A172 (cell line): ENCODE results near the gene ABHD17A. TPM values are rescaled to one million over a fixed set of nuclear protein-coding genes. Genes with fewer than 3 reads are reported as not detected.

Experiments
- DNase-seq: peaks from one replicate; pipeline ENCODE4 v3.0.0-alpha.2; 2015; ENCODE audit warnings: low spot score
- total RNA-seq: library from RNA; depleted of rRNA; stranded (reverse); fragments of >200 nt; shearing (Covaris generic); gene quantifications from 2 replicates; pipeline ENCODE4 v1.2.3, GENCODE V29; 2014

Gene ABHD17A
- total RNA-seq, 1 experiment from 2014 or later: 72.6 TPM

GRCh38 chr19:1864480-1865171 is 20.7 kb downstream of the ABHD17A start:
- DNase-seq: peak; percentile 50

DNA sequence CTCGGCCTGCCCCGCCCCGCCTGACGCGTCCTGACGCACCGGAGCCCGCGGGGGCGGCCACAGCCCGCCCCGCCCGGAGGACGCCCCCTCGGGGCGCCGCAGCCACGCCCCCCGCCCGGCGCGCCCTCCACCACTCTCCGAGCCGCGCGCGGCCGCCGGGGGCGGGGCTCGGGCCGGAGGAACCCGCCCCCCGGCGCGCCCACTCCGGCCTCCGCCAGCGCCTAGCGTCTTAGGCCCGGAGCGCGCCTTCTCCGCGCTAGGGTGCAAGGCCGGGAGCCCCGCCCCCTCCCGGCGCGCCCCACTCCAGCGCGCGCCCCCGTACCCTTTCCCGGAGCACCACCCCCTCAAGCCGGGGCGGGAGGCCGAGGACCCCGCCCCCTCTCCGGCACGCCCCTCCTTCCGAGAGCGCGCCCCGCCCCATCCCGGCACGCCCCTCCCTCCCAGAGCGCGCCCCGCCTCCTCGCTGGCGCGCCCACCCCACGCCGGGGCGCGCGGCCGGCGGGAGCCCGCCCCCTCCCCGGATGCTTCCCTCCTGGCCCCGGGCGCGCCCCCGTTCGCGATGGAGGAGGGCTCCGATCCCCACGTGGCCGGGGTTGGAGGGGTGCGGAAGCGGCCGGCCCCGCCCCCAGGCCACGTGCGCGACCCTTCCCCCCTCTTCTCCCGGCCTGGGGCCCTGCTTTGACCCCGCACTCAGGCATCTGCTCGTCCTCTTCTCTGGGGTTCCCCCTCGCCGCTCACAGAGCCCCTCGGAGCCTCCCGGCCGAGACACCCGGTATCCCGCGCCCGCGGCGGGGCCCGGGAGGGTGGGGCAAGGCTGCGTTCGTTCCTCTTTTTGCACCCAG is 21.4 kb downstream of the ABHD17A start:
- DNase-seq: peak; percentile 82

DNA sequence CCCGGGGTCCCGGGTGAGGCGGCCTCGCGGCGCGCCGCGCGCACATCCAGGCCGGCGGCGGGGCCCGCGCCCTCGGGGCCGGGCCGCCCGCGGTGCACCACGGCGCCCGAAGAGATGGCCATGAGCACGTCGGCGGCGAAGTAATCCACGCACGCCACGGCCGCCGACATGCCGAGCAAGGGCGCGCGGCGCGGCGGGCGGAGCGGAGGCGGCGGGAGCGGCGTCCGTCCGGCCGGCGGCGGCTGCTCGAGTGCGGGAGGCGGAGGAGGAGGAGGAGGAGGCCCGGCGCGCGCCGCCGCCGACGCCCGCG is 22.0 kb downstream of the ABHD17A start, which contains the start of gene KLF16:
Gene KLF16, minus strand, starts transcription at position 252 of the 310 bp plus-strand sequence. Its CDS starts 82 bp downstream, at position 170.
- no peak for DNase-seq

GRCh38 chr19:1862424-1863327 is 22.6 kb downstream of the ABHD17A start:
- DNase-seq: no peak

GRCh38 chr19:1862068-1862423 is 23.2 kb downstream of the ABHD17A start:
- no peak for DNase-seq

DNA sequence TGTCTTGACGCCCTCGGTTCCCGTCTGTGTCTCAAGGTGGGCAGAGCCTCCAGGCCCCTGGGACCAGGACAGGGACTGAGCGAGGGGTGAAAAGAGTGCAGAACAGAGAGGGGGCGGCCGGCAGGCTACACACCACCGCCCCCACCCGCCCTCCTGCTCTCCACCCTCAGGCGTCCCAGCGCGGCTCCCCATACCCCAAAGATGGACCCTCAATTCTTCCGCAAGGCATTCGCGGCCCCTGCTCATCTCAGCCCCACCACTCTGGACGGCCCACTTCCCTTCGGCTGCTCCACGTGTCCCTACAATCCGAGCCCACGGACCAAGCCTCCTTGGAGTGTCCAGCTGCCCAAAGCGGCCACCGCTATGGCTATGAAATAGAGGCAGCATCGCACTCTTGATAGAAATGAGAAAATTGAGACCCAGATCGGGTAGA is 23.7 kb downstream of the ABHD17A start:
- no peak for DNase-seq

- no peak for DNase-seq
Observed at GRCh38 chr19:1860821-1861598, 24.3 kb downstream of the ABHD17A start.

- no peak for DNase-seq
Observed at GRCh38 chr19:1860042-1860775, 25.1 kb downstream of the ABHD17A start.

DNA sequence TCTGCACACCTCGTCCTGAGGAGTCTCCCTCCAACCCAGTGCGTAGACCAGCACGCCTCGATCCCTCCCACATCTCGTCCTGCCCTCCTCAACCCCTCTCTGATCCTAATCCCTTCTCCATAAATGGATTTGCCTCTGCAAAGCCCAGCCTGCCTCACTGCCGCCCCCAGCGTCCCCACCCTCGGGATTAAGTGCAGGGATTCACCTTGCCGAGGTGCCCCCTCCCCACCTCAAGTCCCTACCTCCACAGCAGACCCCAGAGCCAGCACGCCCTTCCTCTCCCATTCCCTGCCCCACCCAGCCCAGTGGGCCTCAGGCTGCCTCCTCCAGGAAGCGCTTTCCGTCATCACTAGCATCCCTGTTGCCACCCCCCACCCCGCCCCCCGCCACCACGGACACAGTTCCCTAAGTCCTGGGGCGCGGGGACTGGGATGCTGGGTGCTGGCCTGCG is 25.9 kb downstream of the ABHD17A start:
- no peak for DNase-seq

- no peak for DNase-seq
Observed at GRCh38 chr19:1858412-1859081, 26.7 kb downstream of the ABHD17A start.

DNA sequence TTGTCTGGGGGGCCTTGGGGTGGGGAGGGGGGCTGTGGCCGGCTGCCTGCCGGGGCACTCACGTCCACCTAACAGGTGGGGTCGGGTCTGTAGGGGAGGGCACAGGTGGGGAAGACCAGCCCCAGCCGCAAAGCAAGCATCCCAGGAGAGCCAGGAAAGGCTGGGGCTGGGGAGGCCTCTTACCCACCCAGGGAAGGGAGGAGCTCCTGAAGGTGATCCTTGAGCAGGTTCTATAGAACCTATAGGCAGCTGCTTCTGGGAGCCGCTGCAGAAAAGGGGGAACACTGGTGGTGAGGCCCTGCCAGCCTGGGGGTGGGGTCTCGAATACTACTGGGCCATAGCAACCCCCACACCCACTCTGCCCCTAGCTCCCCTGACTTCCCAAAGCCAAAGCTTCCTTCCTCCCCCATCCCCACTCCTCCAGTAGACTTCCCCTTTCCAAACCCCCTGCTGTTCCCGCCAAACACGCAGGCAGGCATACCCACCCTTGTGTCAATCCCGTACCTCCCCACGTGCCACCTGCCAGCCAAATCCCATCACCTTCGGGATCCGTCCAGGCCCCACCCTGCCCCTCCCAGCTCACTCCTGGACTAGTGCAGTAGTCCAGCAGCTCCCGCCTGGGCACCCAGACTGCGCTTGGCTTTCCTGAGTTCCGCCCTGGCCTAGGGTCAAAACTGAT is 27.5 kb downstream of the ABHD17A start:
- DNase-seq: no peak

GRCh38 chr19:1856698-1857603 is 28.3 kb downstream of the ABHD17A start:
- DNase-seq: peak; percentile 75

- no peak for DNase-seq
Observed at GRCh38 chr19:1856345-1856697, 29.0 kb downstream of the ABHD17A start.

DNA sequence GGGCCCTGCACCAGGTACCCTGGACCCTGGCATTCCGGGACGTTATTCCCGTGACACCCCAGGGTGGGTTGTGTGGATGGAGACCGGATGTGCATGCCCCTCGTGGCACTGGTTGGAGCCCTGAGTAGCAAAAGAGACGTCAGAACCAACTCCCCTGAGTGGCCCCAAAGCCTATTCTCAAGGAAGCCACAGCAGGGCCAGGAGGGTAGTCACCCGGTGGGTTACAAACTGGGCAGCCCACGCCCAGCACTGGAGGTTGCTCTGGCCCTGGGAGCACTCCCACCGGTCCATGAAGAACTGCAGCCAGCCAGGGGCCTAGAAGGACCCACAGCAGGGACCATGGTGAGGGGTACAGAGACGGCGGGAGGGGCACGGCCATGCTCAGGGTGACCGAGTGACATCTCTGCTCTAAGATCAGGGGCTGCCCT is 29.5 kb downstream of the ABHD17A start:
- no peak for DNase-seq

DNA sequence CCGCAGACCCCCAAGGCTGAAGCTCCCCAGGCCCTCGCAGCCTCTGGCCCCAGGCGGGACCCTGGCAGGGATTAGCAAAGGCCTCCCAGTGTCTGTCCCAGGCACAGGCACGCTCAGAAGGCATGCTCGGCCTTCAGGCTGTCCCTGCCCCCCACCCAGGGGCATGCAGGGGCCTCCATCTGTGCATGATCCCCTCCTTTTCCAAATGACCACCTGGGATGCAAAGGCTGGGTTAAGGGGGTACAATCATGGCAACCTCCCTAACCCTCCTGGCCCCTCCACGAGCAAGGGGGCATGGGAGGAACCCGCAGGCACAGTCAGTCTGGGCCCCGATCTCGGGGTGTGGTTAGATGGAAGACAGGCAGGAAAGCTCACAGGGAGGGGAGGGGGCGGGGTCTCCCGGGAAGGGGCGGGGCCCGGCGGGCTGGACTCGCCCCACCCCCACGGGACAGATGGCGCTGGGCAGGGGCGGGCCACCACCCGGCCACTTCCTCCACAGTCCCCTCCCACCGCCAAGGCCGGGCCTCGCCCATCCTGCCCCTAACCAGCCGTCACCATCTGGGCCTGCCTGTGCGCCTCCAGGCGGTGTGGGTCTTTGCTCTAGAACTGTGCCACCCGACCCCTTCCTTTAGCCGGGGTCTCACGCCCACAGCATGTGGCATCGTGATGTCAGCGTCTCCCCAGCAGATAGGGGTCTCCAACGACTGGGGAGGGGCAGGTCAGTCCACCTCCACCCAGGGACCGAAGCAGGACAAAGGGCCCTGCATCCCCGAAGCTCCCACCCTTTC is 30.1 kb downstream of the ABHD17A start:
- peak; percentile 83 for DNase-seq

- no peak for DNase-seq
Observed at GRCh38 chr19:1854542-1855039, 30.7 kb downstream of the ABHD17A start.

DNA sequence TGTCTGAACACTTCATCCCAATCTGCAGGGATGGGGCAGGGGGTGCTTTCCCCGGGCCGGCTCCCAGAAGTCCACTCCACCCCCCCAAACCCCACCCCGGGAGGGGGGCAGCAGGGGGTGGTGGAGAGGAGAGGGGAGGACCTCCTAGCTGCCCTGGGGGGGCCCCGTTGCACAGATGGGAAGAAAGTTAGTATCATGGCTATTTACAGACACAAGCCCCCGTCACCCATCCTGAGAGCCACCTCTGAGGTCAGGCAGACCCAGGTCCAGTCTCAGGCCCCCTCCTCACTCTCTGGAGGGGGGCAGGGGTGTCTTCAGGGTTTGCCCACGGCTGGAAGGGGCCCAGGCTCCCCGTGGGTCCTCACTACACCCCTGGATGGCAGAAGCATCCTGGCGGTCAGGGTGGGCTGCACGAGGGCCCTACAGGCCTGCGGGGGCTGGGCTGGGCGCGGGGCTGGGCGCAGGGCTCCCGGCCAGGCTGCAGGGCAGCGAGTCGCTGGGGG is 31.2 kb downstream of the ABHD17A start:
- DNase-seq: no peak
